GOT3 (cell line): ENCODE data around the gene EIF5AL1.
"Not testable (repeated sequence)": the region's sequence is repeated elsewhere in the genome, so short reads cannot be mapped to it uniquely, and the experiment has no call there.

Source experiments
- DNase-seq: peaks from one replicate; lab custom pipeline; 2025; ENCODE audit warnings: mixed read lengths; lab: John Stamatoyannopoulos, UW

EIF5AL1 gene

GRCh38 chr10:79555354-79556309 is 43.3 kb downstream of the EIF5AL1 start:
- DNase-seq = no peak

DNA sequence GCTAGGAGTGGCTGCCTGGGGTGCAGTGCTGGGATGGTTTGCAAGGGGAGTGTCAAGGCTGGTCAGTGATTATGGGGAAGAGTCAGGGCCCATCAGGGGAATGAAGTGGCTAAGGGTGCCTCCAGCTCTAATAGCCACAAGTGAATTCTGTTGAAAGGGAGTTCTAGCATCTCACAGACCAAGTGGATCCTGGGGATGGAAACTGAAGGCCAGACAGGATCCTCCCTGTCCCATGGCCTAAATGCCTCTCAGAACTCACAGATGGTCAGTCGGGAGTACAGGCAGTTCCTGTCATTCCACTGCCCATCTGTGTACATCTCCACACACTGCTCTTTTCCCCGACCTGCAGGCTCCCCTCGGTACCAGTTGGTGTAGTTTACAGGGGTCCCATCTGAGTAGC is 44.6 kb downstream of the EIF5AL1 start:
- not testable (repeated sequence) for DNase-seq

DNA sequence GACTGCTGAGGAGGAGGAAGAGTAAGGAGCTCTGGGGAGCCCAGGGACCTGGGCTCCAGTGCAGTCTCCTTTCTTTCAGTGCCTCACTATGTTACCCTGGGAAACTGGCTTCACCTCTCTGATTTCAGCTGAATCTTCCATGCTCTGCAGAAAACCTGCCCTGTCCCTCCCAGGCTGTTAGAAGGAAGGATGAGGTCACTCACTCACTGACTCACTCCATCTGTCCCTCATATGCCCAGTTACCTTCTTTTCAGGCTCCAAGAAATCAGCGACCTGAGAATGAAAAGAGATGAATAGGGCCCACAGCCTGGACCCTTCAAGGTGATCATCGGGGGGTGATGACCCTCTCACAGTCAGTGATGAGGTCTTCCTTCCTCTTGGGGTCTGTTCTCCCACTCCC is 47.4 kb downstream of the EIF5AL1 start:
- no peak for DNase-seq

DNA sequence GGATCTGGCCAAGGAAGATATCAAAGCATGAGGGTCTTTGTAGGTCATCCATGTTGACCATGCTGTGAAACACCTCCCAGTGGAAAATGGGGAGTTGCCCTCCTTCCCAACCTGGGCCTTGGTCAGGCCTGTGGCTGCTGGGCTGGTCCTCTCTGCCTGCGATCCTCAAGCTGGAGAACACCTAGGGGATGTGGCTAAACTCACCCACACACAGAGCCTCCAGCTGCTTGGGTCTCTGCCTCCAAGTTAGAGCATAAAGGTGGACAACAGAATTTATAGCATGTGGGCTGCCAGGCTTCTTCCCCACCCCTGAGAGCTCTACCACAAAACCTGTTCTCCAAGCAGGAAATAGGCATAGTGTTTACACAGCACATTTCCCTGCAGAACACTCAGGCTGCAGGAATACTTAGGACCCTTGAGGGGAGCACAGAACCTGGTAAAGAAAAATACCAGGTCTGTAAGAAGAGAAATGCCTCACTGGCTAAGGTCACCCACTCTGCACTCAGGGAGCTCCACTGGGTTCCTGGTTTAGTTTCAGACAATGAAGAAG is 47.9 kb downstream of the EIF5AL1 start, which contains the start of gene SFTPA2:
SFTPA2 (minus strand) TSS at position 248 of the 550 bp plus-strand sequence. CDS start 924 bp downstream, outside the sequence.
- no peak for DNase-seq

- no peak for DNase-seq
Measured at GRCh38 chr10:79561257-79561656, 48.9 kb downstream of the EIF5AL1 start.

DNA sequence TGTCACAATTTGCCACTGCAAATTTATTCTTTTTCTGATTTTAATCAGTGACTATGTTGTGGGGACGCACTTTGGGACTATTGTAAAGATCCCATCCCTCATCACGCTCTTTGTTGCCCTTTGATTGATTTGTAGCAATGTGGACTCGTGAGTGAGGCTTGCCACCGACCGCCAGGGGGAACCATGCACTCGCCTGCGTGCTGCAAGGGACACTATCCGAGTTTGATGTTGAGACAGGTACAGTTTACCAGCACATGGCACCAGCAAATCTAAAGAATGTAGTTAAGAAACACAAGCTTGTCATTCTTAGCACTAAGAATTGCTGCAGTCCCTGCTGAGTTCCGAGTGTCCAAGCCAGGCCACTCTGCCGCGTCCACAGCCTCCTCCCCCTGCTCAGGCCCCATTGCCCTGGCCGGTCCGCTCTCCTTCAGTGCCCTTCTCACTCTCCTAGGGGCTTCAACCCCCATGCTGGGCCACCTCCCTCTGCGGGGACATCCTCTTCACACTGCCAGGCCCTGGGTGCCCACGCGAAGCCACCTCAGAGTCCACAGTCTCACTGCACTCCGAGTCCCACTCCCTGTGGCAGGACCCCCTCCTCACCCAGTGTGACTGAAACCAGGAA is 49.9 kb downstream of the EIF5AL1 start:
- DNase-seq = peak; percentile 5

DNA sequence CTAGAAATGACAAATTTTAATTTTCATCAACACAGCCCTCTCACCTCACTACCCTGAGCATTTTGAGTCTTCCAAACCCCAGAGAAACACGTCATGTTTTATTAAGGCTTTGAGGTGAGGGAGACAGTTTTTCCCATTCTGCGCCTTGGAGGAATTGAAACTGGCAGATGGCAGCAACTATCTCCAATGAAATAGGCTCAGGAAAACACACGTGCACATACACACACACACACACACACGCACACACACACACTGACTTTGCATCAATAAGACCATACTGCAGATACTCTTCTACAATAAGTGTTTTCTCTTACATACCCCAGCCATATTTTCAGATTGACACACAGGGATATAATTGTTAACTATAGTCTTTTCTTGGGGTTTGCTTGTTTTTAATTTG is 51.1 kb downstream of the EIF5AL1 start:
- DNase-seq = no peak
